HepG2 (cell line): ENCODE data around the gene SLC25A47. TPM values are rescaled to one million over a fixed set of nuclear protein-coding genes. Genes with fewer than 3 reads are reported as not detected.
A peak's percentile ranks its signal among the peaks of the same experiment; 100 is the strongest.

Experiments used
- CEBPB ChIP-seq: IDR thresholded peaks from 2 replicates; pipeline ENCODE4 v1.6.1; 2011; ENCODE audit warnings: low read depth, low read length, improper control_type of control experiment, borderline replicate concordance
- E2F2 ChIP-seq: sonication (generic); formaldehyde crosslinking; IDR thresholded peaks from 2 replicates; pipeline ENCODE4 v1.4.0; 2020; ENCODE audit warnings: missing genetic modification reagents, borderline replicate concordance
- ELK4 ChIP-seq: sonication (generic); formaldehyde crosslinking; IDR thresholded peaks from 2 replicates; pipeline ENCODE4 v1.9.0; 2021; ENCODE audit warnings: missing genetic modification reagents, borderline replicate concordance
- IKZF4 ChIP-seq: sonication (generic); formaldehyde crosslinking; IDR thresholded peaks from 2 replicates; pipeline ENCODE4 v1.5.1; 2020; ENCODE audit warnings: borderline replicate concordance, mild to moderate bottlenecking, low read depth, missing genetic modification reagents; ENCODE audit errors: not compliant biosample characterization
- IRF9 ChIP-seq: sonication (generic); formaldehyde crosslinking; IDR thresholded peaks from 2 replicates; pipeline ENCODE4 v1.8.0; 2022; ENCODE audit warnings: missing genetic modification reagents, mild to moderate bottlenecking, borderline replicate concordance
- KIAA2018 ChIP-seq: sonication (generic); formaldehyde crosslinking; IDR thresholded peaks from 2 replicates; pipeline ENCODE4 v1.5.0; 2020; ENCODE audit warnings: mild to moderate bottlenecking, missing genetic modification reagents, borderline replicate concordance
- MYC ChIP-seq: sonication (generic); formaldehyde crosslinking; IDR thresholded peaks from 2 replicates; pipeline ENCODE4 v1.9.0; 2021; ENCODE audit warnings: missing genetic modification reagents, borderline replicate concordance
- NCOA2 ChIP-seq: sonication (generic); formaldehyde crosslinking; IDR thresholded peaks from 2 replicates; pipeline ENCODE4 v1.8.0; 2022; ENCODE audit warnings: inconsistent platforms
- NCOR1 ChIP-seq: fragments of 200-600 bp; sonication (generic); IDR thresholded peaks from 2 replicates; pipeline ENCODE4 v1.7.0; 2017; ENCODE audit warnings: antibody characterized with exemption, low read length, borderline replicate concordance
- NR2F6 ChIP-seq, 2 experiments: IDR thresholded peaks; 2 replicates each; pipeline ENCODE4 v1.6.1; 2016; ENCODE audit warnings: antibody characterized with exemption in 1 of 2, mild to moderate bottlenecking in 1 of 2
- ZFP36L2 ChIP-seq: sonication (generic); formaldehyde crosslinking; IDR thresholded peaks from 2 replicates; pipeline ENCODE4 v1.4.0; 2020; ENCODE audit warnings: missing genetic modification reagents
- ZNF224 ChIP-seq: sonication (generic); formaldehyde crosslinking; IDR thresholded peaks from 2 replicates; pipeline ENCODE4 v1.5.0; 2020; ENCODE audit warnings: mild to moderate bottlenecking, missing genetic modification reagents
- ZNF362 ChIP-seq: sonication (generic); formaldehyde crosslinking; IDR thresholded peaks from 2 replicates; pipeline ENCODE4 v1.4.0; 2020; ENCODE audit warnings: missing genetic modification reagents, mild to moderate bottlenecking, borderline replicate concordance
- ZNF709 ChIP-seq: sonication (generic); formaldehyde crosslinking; IDR thresholded peaks from 2 replicates; pipeline ENCODE4 v1.5.0; 2020; ENCODE audit warnings: mild to moderate bottlenecking, missing genetic modification reagents
- ZNF780A ChIP-seq: sonication (generic); formaldehyde crosslinking; IDR thresholded peaks from 2 replicates; pipeline ENCODE4 v1.8.0; 2022; ENCODE audit warnings: mild to moderate bottlenecking, missing genetic modification reagents, moderate library complexity
- polyA plus RNA-seq, 8 experiments: library from polyadenylated mRNA; depleted of rRNA in 3 of 8; stranded (reverse) in 7 of 8; unstranded in 1 of 8; fragments of >200 nt; fragmentation: Illumina TruSeq in 4 of 8; extraction: Trizol in 4 of 8; gene quantifications; 2 replicates each; pipeline versions ENCODE4 v1.2.1 to v1.2.3, GENCODE V29; 2011 to 2016; ENCODE audit warnings: low read depth in 4 of 8, missing spikeins in 1 of 8, mixed read lengths in 1 of 8; ENCODE audit not compliant: insufficient read depth in 1 of 8
- total RNA-seq, 5 experiments: library from RNA; depleted of rRNA; stranded (reverse); fragments of >200 nt; fragmentation: Illumina TruSeq; extraction: Trizol; gene quantifications; 2 replicates each; pipeline ENCODE4 v1.2.3, GENCODE V29; 2016; ENCODE audit warnings: low read depth in 1 of 5

SLC25A47 gene
- total and polyA plus RNA-seq, 2 of the 13 experiments (the other 11 are each of a cell fraction or from before 2014, with no cell fraction given), result 1.0 to 1.7 TPM

GRCh38 chr14:100291305-100292075, 31.6 kb upstream of the SLC25A47 start (continued):
- TF ChIP-seq KIAA2018 (CRISPR knock-in tag) (no peak), ZFP36L2 (CRISPR knock-in tag) (no peak), CEBPB (no peak), E2F2 (CRISPR knock-in tag) (no peak), IRF9 (CRISPR knock-in tag) (peak; percentile 53; the same call in 1 of the 2 replicates), ZNF362 (CRISPR knock-in tag) (no peak), ZNF709 (no peak), ELK4 (CRISPR knock-in tag) (no peak), MYC (no peak), IKZF4 (CRISPR knock-in tag) (no peak), NR2F6 (IDR thresholded peaks at IDR 0.05) (no peak), NR2F6 (CRISPR knock-in tag; IDR thresholded peaks at IDR 0.05) (no peak), NCOA2 (CRISPR knock-in tag) (no peak), ZNF780A (no peak), NCOR1 (no peak), ZNF224 (CRISPR knock-in tag) (no peak)
